ENCODE data around the gene TACC2.

DNA sequence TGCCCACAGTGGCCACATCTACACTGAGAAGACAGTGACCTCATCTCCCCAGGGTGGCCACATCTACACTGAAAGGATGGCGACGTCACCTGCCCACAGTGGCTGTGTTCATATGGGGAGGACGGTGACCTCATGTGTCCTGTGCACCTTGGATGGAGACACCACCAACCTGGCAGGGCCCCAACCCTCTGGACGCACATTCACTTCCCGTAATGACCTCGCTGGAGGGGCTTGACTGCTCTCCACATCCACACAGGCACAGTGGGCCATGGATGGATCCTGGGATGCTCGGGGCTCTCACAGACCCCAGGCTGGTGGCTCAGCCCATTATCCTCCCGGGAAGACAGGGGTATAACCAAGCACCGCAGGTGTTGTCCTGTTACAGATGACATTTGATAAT lies 212.4 kb downstream of the TACC2 start:
- TF ChIP-seq, protein P1, sequence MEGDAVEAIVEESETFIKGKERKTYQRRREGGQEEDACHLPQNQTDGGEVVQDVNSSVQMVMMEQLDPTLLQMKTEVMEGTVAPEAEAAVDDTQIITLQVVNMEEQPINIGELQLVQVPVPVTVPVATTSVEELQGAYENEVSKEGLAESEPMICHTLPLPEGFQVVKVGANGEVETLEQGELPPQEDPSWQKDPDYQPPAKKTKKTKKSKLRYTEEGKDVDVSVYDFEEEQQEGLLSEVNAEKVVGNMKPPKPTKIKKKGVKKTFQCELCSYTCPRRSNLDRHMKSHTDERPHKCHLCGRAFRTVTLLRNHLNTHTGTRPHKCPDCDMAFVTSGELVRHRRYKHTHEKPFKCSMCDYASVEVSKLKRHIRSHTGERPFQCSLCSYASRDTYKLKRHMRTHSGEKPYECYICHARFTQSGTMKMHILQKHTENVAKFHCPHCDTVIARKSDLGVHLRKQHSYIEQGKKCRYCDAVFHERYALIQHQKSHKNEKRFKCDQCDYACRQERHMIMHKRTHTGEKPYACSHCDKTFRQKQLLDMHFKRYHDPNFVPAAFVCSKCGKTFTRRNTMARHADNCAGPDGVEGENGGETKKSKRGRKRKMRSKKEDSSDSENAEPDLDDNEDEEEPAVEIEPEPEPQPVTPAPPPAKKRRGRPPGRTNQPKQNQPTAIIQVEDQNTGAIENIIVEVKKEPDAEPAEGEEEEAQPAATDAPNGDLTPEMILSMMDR (IDR thresholded peaks at IDR 0.05): no peak
- TF ChIP-seq POLR2A (IDR thresholded peaks at IDR 0.05) (no peak), POLR2AphosphoS5 (IDR thresholded peaks at IDR 0.05; ENCODE audit: insufficient read depth in 1 of 2, low read depth in 1 of 2) (no peak)

All from vagina (tissue), 2 donors.